ENCODE data around the gene EVC2. TPM values are rescaled to one million over a fixed set of nuclear protein-coding genes. Genes with fewer than 3 reads are reported as not detected.

EVC2 gene
- total and polyA plus RNA-seq, 10 of the 15 experiments (the other 5 are each of a cell fraction or from before 2014, with no cell fraction given) = 0.34 to 10.4 (median 5.6) TPM

DNA sequence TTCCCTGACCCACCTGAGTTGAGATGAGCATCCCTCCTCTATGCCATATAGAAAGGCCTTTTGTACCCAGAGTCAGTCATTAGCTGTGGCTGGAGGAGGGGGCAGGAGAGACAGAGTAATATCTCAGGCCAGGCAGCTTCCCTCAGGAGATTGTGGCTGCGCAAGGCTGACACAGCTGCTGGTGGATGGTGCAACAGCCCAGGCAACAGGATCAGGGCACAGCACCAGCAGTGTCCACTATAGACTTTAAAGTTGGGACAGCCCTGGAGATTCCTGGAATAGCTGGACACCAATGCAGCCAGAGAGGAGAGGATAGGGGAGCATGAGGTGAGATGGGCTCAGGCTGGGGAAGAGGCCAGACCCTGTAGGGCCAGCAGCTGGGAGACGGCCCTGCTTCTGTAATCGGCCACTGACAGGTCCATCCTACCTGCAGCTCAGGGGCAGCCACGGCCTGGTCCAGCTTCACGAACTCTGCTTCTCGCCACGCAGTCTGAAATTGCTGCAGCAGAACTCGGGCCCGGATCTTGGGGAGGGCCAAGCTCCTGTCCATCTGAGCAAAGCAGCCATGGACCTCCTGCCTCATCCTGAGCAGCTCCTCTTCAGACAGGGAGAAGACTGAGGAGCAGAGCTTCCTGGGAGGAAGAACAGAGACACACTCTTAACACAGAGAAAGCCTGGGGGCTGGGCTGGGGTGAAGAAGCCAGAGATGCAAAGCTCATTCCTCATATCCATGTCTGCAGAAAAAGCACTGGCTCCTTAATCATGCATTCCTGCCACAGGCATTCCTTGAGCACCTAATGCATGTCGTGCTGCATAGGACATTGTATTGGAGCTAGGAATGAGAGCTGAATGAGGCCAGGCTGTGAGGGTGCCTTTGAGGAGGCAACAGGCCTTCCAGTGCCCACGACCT, 90.1 kb downstream of the EVC2 start (continued):
- TF ChIP-seq, protein P1, sequence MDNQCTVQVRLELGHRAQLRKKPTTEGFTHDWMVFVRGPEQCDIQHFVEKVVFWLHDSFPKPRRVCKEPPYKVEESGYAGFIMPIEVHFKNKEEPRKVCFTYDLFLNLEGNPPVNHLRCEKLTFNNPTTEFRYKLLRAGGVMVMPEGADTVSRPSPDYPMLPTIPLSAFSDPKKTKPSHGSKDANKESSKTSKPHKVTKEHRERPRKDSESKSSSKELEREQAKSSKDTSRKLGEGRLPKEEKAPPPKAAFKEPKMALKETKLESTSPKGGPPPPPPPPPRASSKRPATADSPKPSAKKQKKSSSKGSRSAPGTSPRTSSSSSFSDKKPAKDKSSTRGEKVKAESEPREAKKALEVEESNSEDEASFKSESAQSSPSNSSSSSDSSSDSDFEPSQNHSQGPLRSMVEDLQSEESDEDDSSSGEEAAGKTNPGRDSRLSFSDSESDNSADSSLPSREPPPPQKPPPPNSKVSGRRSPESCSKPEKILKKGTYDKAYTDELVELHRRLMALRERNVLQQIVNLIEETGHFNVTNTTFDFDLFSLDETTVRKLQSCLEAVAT (IDR thresholded peaks at IDR 0.05) = no peak
- TF ChIP-seq ATF7 (IDR thresholded peaks at IDR 0.05; ENCODE audit: low read depth) (no peak), NBN (IDR thresholded peaks at IDR 0.05) (no peak), MTA2 (IDR thresholded peaks at IDR 0.05; ENCODE audit: low read depth) (no peak), CBX5 (IDR thresholded peaks at IDR 0.05; ENCODE audit: low read depth) (no peak), ZNF274 (IDR thresholded peaks at IDR 0.05; ENCODE audit: insufficient read depth, insufficient read length) (no peak), RB1 (IDR thresholded peaks at IDR 0.05; ENCODE audit: borderline replicate concordance) (no peak)
- TF ChIP-seq, protein P2, sequence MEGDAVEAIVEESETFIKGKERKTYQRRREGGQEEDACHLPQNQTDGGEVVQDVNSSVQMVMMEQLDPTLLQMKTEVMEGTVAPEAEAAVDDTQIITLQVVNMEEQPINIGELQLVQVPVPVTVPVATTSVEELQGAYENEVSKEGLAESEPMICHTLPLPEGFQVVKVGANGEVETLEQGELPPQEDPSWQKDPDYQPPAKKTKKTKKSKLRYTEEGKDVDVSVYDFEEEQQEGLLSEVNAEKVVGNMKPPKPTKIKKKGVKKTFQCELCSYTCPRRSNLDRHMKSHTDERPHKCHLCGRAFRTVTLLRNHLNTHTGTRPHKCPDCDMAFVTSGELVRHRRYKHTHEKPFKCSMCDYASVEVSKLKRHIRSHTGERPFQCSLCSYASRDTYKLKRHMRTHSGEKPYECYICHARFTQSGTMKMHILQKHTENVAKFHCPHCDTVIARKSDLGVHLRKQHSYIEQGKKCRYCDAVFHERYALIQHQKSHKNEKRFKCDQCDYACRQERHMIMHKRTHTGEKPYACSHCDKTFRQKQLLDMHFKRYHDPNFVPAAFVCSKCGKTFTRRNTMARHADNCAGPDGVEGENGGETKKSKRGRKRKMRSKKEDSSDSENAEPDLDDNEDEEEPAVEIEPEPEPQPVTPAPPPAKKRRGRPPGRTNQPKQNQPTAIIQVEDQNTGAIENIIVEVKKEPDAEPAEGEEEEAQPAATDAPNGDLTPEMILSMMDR (IDR thresholded peaks at IDR 0.05 in 2 of 3, conservative IDR thresholded peaks at IDR 0.05 in 1 of 3; ENCODE audit: control insufficient read depth in 2 of 3, extremely low read depth in 1 of 3, insufficient read depth in 1 of 3, low read depth in 3 of 3, low read length in 3 of 3) = no peak

All from GM12878 (cell line).